Gastrocnemius medialis (tissue), 4 donors: ENCODE data around the gene TCF4. TPM values are rescaled to one million over a fixed set of nuclear protein-coding genes. Genes with fewer than 3 reads are reported as not detected.
A peak's percentile ranks its signal among the peaks of the same experiment; 100 is the strongest.

Source experiments
- ATAC-seq, 2 donors: fragments of 150-250 bp; one replicate each; pipeline ENCODE4 v1.9.1; 2016
- DNase-seq, 2 donors: peaks; one replicate each; pipeline ENCODE4 v3.0.0-alpha.2; 2019
- H3K27ac ChIP-seq, 4 donors: fragments of 200-600 bp; sonication (generic); 1 replicate in 1 of 4; 2 replicates in 3 of 4; pipeline ENCODE4 v1.5.1; 2016 to 2018; ENCODE audit warnings: mild to moderate bottlenecking in 2 of 4, moderate library complexity in 1 of 4
- H3K27me3 ChIP-seq, 3 donors: fragments of 200-600 bp; sonication (generic) in 2 of 3; 1 replicate in 1 of 3; 2 replicates in 2 of 3; pipeline versions ENCODE4 v1.5.1 to v1.6.0; 2016 to 2019; ENCODE audit warnings: mild to moderate bottlenecking in 1 of 3, moderate library complexity in 1 of 3
- H3K36me3 ChIP-seq, 2 donors: fragments of 200-600 bp; sonication (generic) in 1 of 2; one replicate each; pipeline ENCODE4 v1.5.1; 2017 to 2018
- H3K4me1 ChIP-seq, 2 donors: fragments of 200-600 bp; sonication (generic) in 1 of 2; one replicate each; pipeline ENCODE4 v1.5.1; 2016 to 2017; ENCODE audit warnings: mild to moderate bottlenecking in 2 of 2
- H3K4me3 ChIP-seq, 4 donors: fragments of 200-600 bp; sonication (generic) in 3 of 4; 1 replicate in 1 of 4; 2 replicates in 3 of 4; pipeline ENCODE4 v1.5.1; 2016 to 2019; ENCODE audit warnings: mild to moderate bottlenecking in 2 of 4
- H3K9me3 ChIP-seq, 3 donors: fragments of 200-600 bp; sonication (generic) in 2 of 3; 1 replicate in 1 of 3; 2 replicates in 2 of 3; pipeline ENCODE4 v1.5.1; 2016 to 2019
- POLR2A ChIP-seq, 2 donors: fragments of 450-650 bp; IDR thresholded peaks; one replicate each; pipeline ENCODE4 v1.6.1; 2017; ENCODE audit warnings: antibody characterized with exemption in 2 of 2, mild to moderate bottlenecking in 2 of 2, moderate library complexity in 2 of 2
- in situ Hi-C, 4 donors: fragments of 200-750 bp; cut with MboI; loops; one replicate each; pipeline versions ENCODE4 v1.15.0 to v1.8.0; 2017; ENCODE audit warnings: low sequenced_read_pairs in 4 of 4
- intact Hi-C: fragments of 100-400 bp; cut with DNase I; formaldehyde crosslinking; loops from one replicate; pipeline ENCODE4 v1.15.1; 2023; ENCODE audit warnings: low total_unique reads
- total RNA-seq, 4 donors: library from RNA; depleted of rRNA; stranded (reverse); fragments of >200 nt; gene quantifications; one replicate each; pipeline versions ENCODE4 v1.1.0 to v1.2.3, GENCODE V29; 2016
- TF ChIP-seq, protein P1 (sequence below), 5 experiments: fragments of 450-650 bp in 3 of 5; fragments of 200-600 bp in 2 of 5; sonication (generic) in 2 of 5; IDR thresholded peaks in 4 of 5; conservative IDR thresholded peaks in 1 of 5; 1 replicate in 4 of 5; 2 replicates in 1 of 5; pipeline ENCODE4 v1.5.1; 2016 to 2019; ENCODE audit warnings: antibody characterized with exemption in 5 of 5, mild to moderate bottlenecking in 3 of 5, moderate library complexity in 3 of 5

The TCF4 gene
- total RNA-seq, 4 donors from 2014 or later = 40.3 to 60.6 (median 53.6) TPM

- H3K27ac ChIP-seq = no peak overlapping the region
- no peaks in the 10 kb centered on the region for H3K9me3 ChIP-seq
- ATAC-seq = no peak
- H3K27me3 ChIP-seq = no peaks in the 10 kb centered on the region
- intact Hi-C loops = no loop called here
- no peak for TF ChIP-seq POLR2A (IDR thresholded peaks at IDR 0.05)
- TF ChIP-seq, protein P1, sequence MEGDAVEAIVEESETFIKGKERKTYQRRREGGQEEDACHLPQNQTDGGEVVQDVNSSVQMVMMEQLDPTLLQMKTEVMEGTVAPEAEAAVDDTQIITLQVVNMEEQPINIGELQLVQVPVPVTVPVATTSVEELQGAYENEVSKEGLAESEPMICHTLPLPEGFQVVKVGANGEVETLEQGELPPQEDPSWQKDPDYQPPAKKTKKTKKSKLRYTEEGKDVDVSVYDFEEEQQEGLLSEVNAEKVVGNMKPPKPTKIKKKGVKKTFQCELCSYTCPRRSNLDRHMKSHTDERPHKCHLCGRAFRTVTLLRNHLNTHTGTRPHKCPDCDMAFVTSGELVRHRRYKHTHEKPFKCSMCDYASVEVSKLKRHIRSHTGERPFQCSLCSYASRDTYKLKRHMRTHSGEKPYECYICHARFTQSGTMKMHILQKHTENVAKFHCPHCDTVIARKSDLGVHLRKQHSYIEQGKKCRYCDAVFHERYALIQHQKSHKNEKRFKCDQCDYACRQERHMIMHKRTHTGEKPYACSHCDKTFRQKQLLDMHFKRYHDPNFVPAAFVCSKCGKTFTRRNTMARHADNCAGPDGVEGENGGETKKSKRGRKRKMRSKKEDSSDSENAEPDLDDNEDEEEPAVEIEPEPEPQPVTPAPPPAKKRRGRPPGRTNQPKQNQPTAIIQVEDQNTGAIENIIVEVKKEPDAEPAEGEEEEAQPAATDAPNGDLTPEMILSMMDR (IDR thresholded peaks at IDR 0.05 in 4 of 5, conservative IDR thresholded peaks at IDR 0.05 in 1 of 5) = no peak
- DNase-seq = no peak
- H3K4me3 ChIP-seq = no peak overlapping the region
- H3K36me3 ChIP-seq = no peaks in the 10 kb centered on the region
- in situ Hi-C loops = no loop called here
- H3K4me1 ChIP-seq = peaks cover 0 to 6% of the 10 kb centered on the region in 2 donors
Measured at GRCh38 chr18:55374741-55375140, 213.3 kb downstream of the TCF4 start.

- intact Hi-C loops (no loop called here), in situ Hi-C loops (no loop called here)
- TF ChIP-seq POLR2A (IDR thresholded peaks at IDR 0.05) = no peak
- TF ChIP-seq, protein P1 (IDR thresholded peaks at IDR 0.05 in 4 of 5, conservative IDR thresholded peaks at IDR 0.05 in 1 of 5) = no peak
- peaks cover 5 to 13% of the 10 kb centered on the region in 2 donors for H3K4me1 ChIP-seq
- no peak for DNase-seq
- no peaks in the 10 kb centered on the region for H3K9me3 ChIP-seq
- no peaks in the 10 kb centered on the region for H3K27me3 ChIP-seq
- H3K4me3 ChIP-seq = no peak overlapping the region
- H3K36me3 ChIP-seq = no peaks in the 10 kb centered on the region
- ATAC-seq = no peak
- H3K27ac ChIP-seq = no peak overlapping the region
Measured at GRCh38 chr18:55372209-55372608, 215.8 kb downstream of the TCF4 start.

GRCh38 chr18:55370936-55371335 lies 217.1 kb downstream of the TCF4 start:
- TF ChIP-seq, protein P1 (IDR thresholded peaks at IDR 0.05 in 4 of 5, conservative IDR thresholded peaks at IDR 0.05 in 1 of 5) = no peak
- TF ChIP-seq POLR2A (IDR thresholded peaks at IDR 0.05) = no peak
- no peak overlapping the region for H3K27ac ChIP-seq
- in situ Hi-C loops = no loop called here
- peaks cover 5 to 13% of the 10 kb centered on the region in 2 donors for H3K4me1 ChIP-seq
- ATAC-seq (no peak), DNase-seq (no peak)
- intact Hi-C loops = no loop called here
- H3K36me3 ChIP-seq = no peaks in the 10 kb centered on the region
- H3K4me3 ChIP-seq = no peak overlapping the region
- H3K9me3 ChIP-seq = no peaks in the 10 kb centered on the region
- H3K27me3 ChIP-seq = no peaks in the 10 kb centered on the region

- H3K27ac ChIP-seq = no peak overlapping the region
- peak in 1 of 2 donors; percentile 56 for ATAC-seq
- H3K36me3 ChIP-seq = no peaks in the 10 kb centered on the region
- in situ Hi-C loops (no loop called here), intact Hi-C loops (no loop called here)
- H3K9me3 ChIP-seq = no peaks in the 10 kb centered on the region
- peaks cover 5 to 13% of the 10 kb centered on the region in 2 donors for H3K4me1 ChIP-seq
- H3K27me3 ChIP-seq = no peaks in the 10 kb centered on the region
- H3K4me3 ChIP-seq = no peak overlapping the region
- no peak for DNase-seq
- TF ChIP-seq POLR2A (IDR thresholded peaks at IDR 0.05) = no peak
- TF ChIP-seq, protein P1 (IDR thresholded peaks at IDR 0.05 in 4 of 5, conservative IDR thresholded peaks at IDR 0.05 in 1 of 5) = no peak
Measured at GRCh38 chr18:55369346-55369745, 218.6 kb downstream of the TCF4 start.

GRCh38 chr18:55365342-55365741 lies 222.7 kb downstream of the TCF4 start:
- Histone ChIP-seq H3K27me3 (no peaks in the 10 kb centered on the region), H3K27ac (no peak overlapping the region), H3K4me3 (no peak overlapping the region), H3K9me3 (no peaks in the 10 kb centered on the region), H3K4me1 (peaks cover 5 to 8% of the 10 kb centered on the region in 2 donors), H3K36me3 (no peaks in the 10 kb centered on the region)
- no peak for ATAC-seq
- DNase-seq = no peak
- in situ Hi-C loops = no loop called here
- TF ChIP-seq, protein P1 (IDR thresholded peaks at IDR 0.05 in 4 of 5, conservative IDR thresholded peaks at IDR 0.05 in 1 of 5) = no peak
- no peak for TF ChIP-seq POLR2A (IDR thresholded peaks at IDR 0.05)
- intact Hi-C loops = no loop called here
